ENCODE data around the gene TGFBR3L.

GRCh38 chr19:7927605-7928333 lies 13.1 kb downstream of the TGFBR3L start:
- 0 out of 2 replicates have a peak, but pooled peaks have one; percentile 2 for TF ChIP-seq POLR2A (IDR thresholded peaks at IDR 0.05; ENCODE audit: low read depth, low read length)
- TF ChIP-seq TAF1 (IDR thresholded peaks at IDR 0.05; ENCODE audit: low read depth, low read length), result no peak

All from GM12891 (cell line).